PC-3 (cell line): ENCODE data around the gene SCART1. TPM values are rescaled to one million over a fixed set of nuclear protein-coding genes. Genes with fewer than 3 reads are reported as not detected.

Experiments
- ATAC-seq: fragments of 200-7000 bp; cut with Tn5 transposase; 2 replicates; pipeline ENCODE4 v1.9.1; 2020; ENCODE audit warnings: mild to moderate bottlenecking, moderate library complexity
- BruUV-seq: library from RNA; stranded (reverse); fragments of 400-500 nt; replicated peaks from 2 replicates; lab custom pipeline; 2021; lab: Mats Ljungman, UMichigan
- CTCF ChIA-PET: fragments of 300-600 bp; sonication (Branson Sonifier 250); formaldehyde crosslinking; loops from one replicate; lab custom pipeline; 2022; ENCODE audit warnings: antibody characterized with exemption; lab: Charles Lee
- POLR2A ChIA-PET: fragments of 300-600 bp; sonication (Branson Sonifier 250); formaldehyde crosslinking; loops from one replicate; lab custom pipeline; 2022; ENCODE audit warnings: antibody characterized with exemption; ENCODE audit not compliant: unreplicated experiment; lab: Charles Lee
- DNase-seq: peaks from one replicate; pipeline ENCODE4 v3.0.0-alpha.2; 2015
- H2AFZ ChIP-seq: fragments of 300-600 bp; sonication (generic); 2 replicates; pipeline ENCODE4 v1.6.0; 2016; ENCODE audit warnings: antibody characterized with exemption, low read length
- H3F3A ChIP-seq: fragments of 300-600 bp; sonication (generic); one replicate; pipeline ENCODE4 v1.6.0; 2017; ENCODE audit warnings: antibody characterized with exemption, low read length, control low read depth, mild to moderate bottlenecking; ENCODE audit not compliant: unreplicated experiment
- H3K27ac ChIP-seq: fragments of 300-600 bp; sonication (generic); 2 replicates; pipeline ENCODE4 v1.5.1; 2016; ENCODE audit warnings: mild to moderate bottlenecking, low read length
- H3K27me3 ChIP-seq: fragments of 300-600 bp; sonication (generic); 2 replicates; pipeline ENCODE4 v1.6.1; 2016; ENCODE audit warnings: low read length, mixed read lengths
- H3K36me3 ChIP-seq: fragments of 300-600 bp; sonication (generic); 2 replicates; pipeline ENCODE4 v1.6.1; 2016; ENCODE audit warnings: low read depth, mixed run types, low read length, mixed read lengths
- H3K4me1 ChIP-seq: fragments of 300-600 bp; sonication (generic); 2 replicates; pipeline ENCODE4 v1.5.1; 2016; ENCODE audit warnings: low read length; ENCODE audit not compliant: insufficient read depth
- H3K4me2 ChIP-seq: fragments of 300-600 bp; sonication (generic); 2 replicates; pipeline ENCODE4 v1.6.0; 2016; ENCODE audit warnings: low read length
- H3K4me3 ChIP-seq: fragments of 300-600 bp; sonication (generic); 2 replicates; pipeline ENCODE4 v1.5.1; 2016; ENCODE audit warnings: mild to moderate bottlenecking, low read length, mixed read lengths
- H3K79me2 ChIP-seq: fragments of 300-600 bp; sonication (generic); 2 replicates; pipeline ENCODE4 v1.6.1; 2017; ENCODE audit warnings: low read length, mixed read lengths
- H3K9ac ChIP-seq: fragments of 300-600 bp; sonication (generic); 2 replicates; pipeline ENCODE4 v1.6.0; 2016; ENCODE audit warnings: mild to moderate bottlenecking, low read length
- H3K9me2 ChIP-seq: fragments of 300-600 bp; sonication (generic); replicated peaks from 2 replicates; pipeline ENCODE4 v1.6.1; 2016; ENCODE audit warnings: mixed run types, low read length, mixed read lengths
- H3K9me3 ChIP-seq: fragments of 300-600 bp; sonication (generic); 2 replicates; pipeline ENCODE4 v1.6.1; 2016; ENCODE audit warnings: low read length, mixed read lengths
- H4K20me1 ChIP-seq: fragments of 300-600 bp; sonication (generic); 2 replicates; pipeline ENCODE4 v1.6.1; 2016; ENCODE audit warnings: low read length, mixed read lengths
- EZH2 ChIP-seq: fragments of 300-600 bp; sonication (generic); IDR thresholded peaks from one replicate; pipeline ENCODE4 v1.6.1; 2017; ENCODE audit warnings: antibody characterized with exemption, mild to moderate bottlenecking, low read length; ENCODE audit not compliant: unreplicated experiment
- EZH2phosphoT487 ChIP-seq: fragments of 300-600 bp; sonication (generic); IDR thresholded peaks from 2 replicates; pipeline ENCODE4 v1.6.1; 2018; ENCODE audit warnings: mild to moderate bottlenecking, antibody characterized with exemption, low read length, borderline replicate concordance
- intact Hi-C: fragments of 100-400 bp; cut with micrococcal nuclease; formaldehyde crosslinking; loops from 2 replicates; pipeline ENCODE4 v1.9.0; 2023
- total RNA-seq: library from RNA; depleted of rRNA; stranded (reverse); fragments of >200 nt; gene quantifications from 2 replicates; pipeline ENCODE4 v1.2.3, GENCODE V29; 2014
- TF ChIP-seq, protein P1 (sequence below): fragments of 300-600 bp; sonication (generic); conservative IDR thresholded peaks from 2 replicates; pipeline ENCODE4 v1.5.1; 2017; ENCODE audit warnings: antibody characterized with exemption, low read depth, mild to moderate bottlenecking, low read length

Gene SCART1
- total RNA-seq, 1 experiment from 2014 or later = 2.4 TPM

DNA sequence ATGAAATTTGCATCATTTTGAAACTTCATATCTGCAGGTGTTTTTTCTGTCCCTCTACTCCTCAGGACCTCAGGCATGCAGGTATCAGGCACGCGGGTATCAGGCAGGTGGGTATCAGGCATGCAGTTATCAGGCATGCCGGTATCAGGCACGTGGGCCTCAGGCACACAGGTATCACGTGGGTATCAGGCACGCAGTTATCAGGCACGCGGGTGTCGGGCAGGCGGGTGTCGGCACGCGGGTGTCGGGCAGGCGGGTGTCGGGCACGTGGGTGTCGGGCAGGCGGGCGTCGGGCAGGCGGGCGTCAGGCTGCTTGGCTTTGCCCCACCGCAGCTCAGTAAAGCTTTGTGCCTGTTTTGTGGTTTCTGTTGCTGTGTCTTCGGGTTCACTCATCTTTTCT lies 38.0 kb upstream of the SCART1 start:
- intact Hi-C loops = no loop called here
- TF ChIP-seq EZH2 (no peak), EZH2phosphoT487 (no peak)
- TF ChIP-seq, protein P1, sequence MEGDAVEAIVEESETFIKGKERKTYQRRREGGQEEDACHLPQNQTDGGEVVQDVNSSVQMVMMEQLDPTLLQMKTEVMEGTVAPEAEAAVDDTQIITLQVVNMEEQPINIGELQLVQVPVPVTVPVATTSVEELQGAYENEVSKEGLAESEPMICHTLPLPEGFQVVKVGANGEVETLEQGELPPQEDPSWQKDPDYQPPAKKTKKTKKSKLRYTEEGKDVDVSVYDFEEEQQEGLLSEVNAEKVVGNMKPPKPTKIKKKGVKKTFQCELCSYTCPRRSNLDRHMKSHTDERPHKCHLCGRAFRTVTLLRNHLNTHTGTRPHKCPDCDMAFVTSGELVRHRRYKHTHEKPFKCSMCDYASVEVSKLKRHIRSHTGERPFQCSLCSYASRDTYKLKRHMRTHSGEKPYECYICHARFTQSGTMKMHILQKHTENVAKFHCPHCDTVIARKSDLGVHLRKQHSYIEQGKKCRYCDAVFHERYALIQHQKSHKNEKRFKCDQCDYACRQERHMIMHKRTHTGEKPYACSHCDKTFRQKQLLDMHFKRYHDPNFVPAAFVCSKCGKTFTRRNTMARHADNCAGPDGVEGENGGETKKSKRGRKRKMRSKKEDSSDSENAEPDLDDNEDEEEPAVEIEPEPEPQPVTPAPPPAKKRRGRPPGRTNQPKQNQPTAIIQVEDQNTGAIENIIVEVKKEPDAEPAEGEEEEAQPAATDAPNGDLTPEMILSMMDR = no peak
- Histone ChIP-seq H3F3A (no peaks in the 10 kb centered on the region), H3K4me1 (no peaks in the 10 kb centered on the region), H3K36me3 (peaks cover 27% of the 10 kb centered on the region), H3K27ac (no peak overlapping the region), H3K79me2 (peaks cover 18% of the 10 kb centered on the region), H3K4me2 (no peak overlapping the region), H3K9me3 (peaks cover 15% of the 10 kb centered on the region; the same call in 1 of the 2 replicates), H4K20me1 (no peaks in the 10 kb centered on the region), H3K27me3 (no peaks in the 10 kb centered on the region), H3K9me2 (no peaks in the 10 kb centered on the region), H3K4me3 (no peak overlapping the region), H2AFZ (no peak overlapping the region), H3K9ac (no peak overlapping the region)
- no TSS peak for BruUV-seq
- DNase-seq = no peak
- ChIA-PET CTCF (no interaction called here), POLR2A (no interaction called here)
- ATAC-seq = no peak

DNA sequence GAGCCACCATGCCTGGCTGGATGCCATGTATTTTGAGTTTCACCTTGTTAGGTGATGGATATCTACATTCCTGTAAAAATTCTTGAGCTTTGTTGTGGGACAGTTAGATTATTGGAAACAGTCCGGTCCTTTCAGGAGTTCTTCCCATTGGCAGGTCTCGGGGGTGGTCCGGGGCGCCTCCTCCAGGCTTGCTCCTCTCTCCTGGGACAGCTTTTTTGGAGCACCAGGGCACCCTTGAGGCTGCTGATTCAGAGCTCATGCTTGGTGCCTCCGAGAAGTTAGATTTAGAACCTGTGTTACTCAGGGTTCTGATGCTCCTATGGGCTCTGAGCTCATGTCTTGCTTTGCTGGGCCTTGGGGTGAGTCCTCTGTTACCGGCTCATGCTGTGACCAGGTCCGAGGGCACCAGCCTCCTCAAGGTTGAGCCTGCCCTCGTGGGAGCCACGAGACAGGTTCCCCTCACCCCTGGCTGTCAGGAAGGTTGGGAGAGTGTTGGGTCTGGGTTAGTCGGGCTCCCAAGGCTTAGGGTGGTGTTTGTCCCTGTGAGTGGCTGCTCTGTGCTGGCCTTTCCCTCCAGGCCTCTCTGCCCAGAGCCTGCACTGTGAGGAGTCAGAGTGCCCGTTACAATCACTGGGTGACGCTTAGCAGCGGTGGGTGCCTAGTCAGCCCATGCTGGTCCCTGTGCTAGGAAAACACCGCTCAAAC lies 35.3 kb upstream of the SCART1 start:
- Histone ChIP-seq H3K4me3 (no peak overlapping the region), H2AFZ (no peak overlapping the region), H3K9ac (no peak overlapping the region), H3K9me3 (no peaks in the 10 kb centered on the region), H3K36me3 (peaks cover 3% of the 10 kb centered on the region; the same call in 1 of the 2 replicates), H3K27me3 (no peaks in the 10 kb centered on the region), H4K20me1 (no peaks in the 10 kb centered on the region), H3K4me2 (no peak overlapping the region), H3K4me1 (no peaks in the 10 kb centered on the region), H3K9me2 (no peaks in the 10 kb centered on the region), H3K79me2 (no peaks in the 10 kb centered on the region), H3F3A (no peaks in the 10 kb centered on the region), H3K27ac (no peak overlapping the region)
- ChIA-PET POLR2A (no interaction called here), CTCF (no interaction called here)
- DNase-seq = no peak
- ATAC-seq = no peak
- TF ChIP-seq, protein P1 = no peak
- TF ChIP-seq EZH2 (no peak), EZH2phosphoT487 (no peak)
- BruUV-seq = no TSS peak
- intact Hi-C loops = no loop called here

DNA sequence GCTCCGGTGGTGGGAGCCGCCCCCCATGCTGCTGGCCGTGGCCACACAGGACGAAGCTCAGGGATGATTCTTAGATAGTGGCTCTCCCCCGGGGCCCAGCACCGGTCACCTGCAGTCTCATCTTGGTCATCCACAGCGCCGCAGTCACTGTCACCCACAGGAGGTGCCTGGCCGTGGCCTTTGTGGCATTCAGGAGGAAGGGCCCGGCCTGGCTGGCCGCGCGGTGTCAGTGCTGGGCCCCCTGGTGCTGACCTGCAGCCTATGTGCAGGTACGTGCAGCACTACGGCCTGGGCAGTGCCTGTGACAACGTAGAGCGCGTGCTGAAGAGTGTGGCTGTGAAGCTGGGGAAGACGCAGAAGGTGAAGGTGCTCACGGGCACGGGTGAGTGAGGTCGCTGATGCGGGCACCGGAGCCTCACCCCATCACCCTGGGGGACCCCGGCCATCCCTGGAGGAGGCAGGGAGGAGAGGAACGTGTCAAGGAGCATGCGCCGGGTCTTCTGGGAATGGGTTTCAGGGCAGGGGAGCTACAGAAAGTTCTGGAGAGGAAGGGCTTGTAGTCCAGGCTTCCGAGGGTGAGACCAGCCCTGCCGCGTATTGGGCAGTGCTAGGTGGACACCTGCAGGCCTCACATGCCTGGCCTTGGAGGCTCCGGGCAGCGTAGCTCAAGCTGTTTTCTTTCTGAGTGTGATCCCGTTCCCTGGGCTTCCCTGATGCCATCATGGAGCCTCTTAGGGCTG lies 34.4 kb upstream of the SCART1 start:
- ChIA-PET POLR2A (no interaction called here), CTCF (no interaction called here)
- no peak overlapping the region for H3K4me2 ChIP-seq
- intact Hi-C loops = no loop called here
- H3K4me3 ChIP-seq = no peak overlapping the region
- DNase-seq (no peak), ATAC-seq (no peak)
- no peaks in the 10 kb centered on the region for H3K4me1 ChIP-seq
- no peaks in the 10 kb centered on the region for H4K20me1 ChIP-seq
- H3K9me2 ChIP-seq = no peaks in the 10 kb centered on the region
- TF ChIP-seq EZH2phosphoT487 (no peak), EZH2 (no peak)
- TF ChIP-seq, protein P1 = no peak
- H3K27ac ChIP-seq = no peak overlapping the region
- H3K36me3 ChIP-seq = no peaks in the 10 kb centered on the region
- H3K9me3 ChIP-seq = no peaks in the 10 kb centered on the region
- no peaks in the 10 kb centered on the region for H3K27me3 ChIP-seq
- no TSS peak for BruUV-seq
- no peak overlapping the region for H2AFZ ChIP-seq
- no peak overlapping the region for H3K9ac ChIP-seq
- no peaks in the 10 kb centered on the region for H3F3A ChIP-seq
- no peaks in the 10 kb centered on the region for H3K79me2 ChIP-seq
